ENCODE data around the gene EEF1A2. TPM values are rescaled to one million over a fixed set of nuclear protein-coding genes. Genes with fewer than 3 reads are reported as not detected.
"Not testable (repeated sequence)": the region's sequence is repeated elsewhere in the genome, so short reads cannot be mapped to it uniquely, and the experiment has no call there.

EEF1A2 gene
- total and polyA plus RNA-seq, 2 donors, result 5.1 to 11.2 TPM

DNA sequence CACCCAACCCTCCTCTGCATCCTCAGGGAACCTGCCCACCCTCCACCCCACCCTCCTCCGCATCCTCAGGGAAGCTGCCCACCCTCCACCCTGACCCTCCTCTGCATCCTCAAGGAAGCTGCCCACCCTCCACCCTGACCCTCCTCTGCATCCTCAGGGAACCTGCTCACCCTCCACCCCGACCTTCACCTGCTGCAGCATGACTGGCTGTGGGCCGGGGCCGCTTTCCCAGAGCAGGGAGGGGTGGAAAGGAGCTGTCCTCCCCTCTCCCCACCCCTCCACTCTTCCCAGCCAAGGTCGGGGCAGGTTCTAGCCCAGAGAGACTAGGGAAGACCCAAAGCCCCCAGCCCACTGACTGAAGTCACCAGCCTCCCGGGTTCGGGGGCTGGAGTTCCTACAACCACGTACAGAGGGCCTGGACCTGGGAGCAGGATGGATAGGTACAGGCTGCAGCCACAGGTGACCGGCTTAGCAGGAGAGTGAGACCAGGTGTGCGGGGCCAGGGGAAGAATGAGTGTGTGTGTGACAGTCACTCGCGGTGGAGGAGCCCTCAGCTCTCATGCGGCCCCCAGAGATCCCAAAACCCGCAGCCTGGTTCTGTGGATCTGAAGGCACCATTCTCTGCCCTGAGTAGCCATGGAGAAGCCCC is 11.6 kb downstream of the EEF1A2 start:
- 52% methylated on average over 14 of the region's 14 CpGs for WGBS
- H3K36me3 ChIP-seq (ENCODE audit: insufficient read depth), result no peaks in the 10 kb centered on the region

GRCh38 chr20:63486300-63486855 is 12.5 kb downstream of the EEF1A2 start:
- Histone ChIP-seq H3K4me1 (ENCODE audit: insufficient read depth) (no peaks in the 10 kb centered on the region), H3K36me3 (ENCODE audit: insufficient read depth) (no peaks in the 10 kb centered on the region), H3K27ac (ENCODE audit: low read depth) (no peak overlapping the region), H3K4me3 (ENCODE audit: low read depth, low read length) (no peak overlapping the region)
- 92% methylated on average over 17 of the region's 17 CpGs for WGBS
- DNase-seq (ENCODE audit: extremely low spot score), result no peak

More for the DNA sequence above, 11.6 kb downstream of the EEF1A2 start:
- H3K4me3 ChIP-seq (ENCODE audit: low read depth, low read length), result no peak overlapping the region
- no peak for DNase-seq (ENCODE audit: extremely low spot score)
- no peak overlapping the region for H3K27ac ChIP-seq (ENCODE audit: low read depth)
- no peaks in the 10 kb centered on the region for H3K4me1 ChIP-seq (ENCODE audit: insufficient read depth)

DNA sequence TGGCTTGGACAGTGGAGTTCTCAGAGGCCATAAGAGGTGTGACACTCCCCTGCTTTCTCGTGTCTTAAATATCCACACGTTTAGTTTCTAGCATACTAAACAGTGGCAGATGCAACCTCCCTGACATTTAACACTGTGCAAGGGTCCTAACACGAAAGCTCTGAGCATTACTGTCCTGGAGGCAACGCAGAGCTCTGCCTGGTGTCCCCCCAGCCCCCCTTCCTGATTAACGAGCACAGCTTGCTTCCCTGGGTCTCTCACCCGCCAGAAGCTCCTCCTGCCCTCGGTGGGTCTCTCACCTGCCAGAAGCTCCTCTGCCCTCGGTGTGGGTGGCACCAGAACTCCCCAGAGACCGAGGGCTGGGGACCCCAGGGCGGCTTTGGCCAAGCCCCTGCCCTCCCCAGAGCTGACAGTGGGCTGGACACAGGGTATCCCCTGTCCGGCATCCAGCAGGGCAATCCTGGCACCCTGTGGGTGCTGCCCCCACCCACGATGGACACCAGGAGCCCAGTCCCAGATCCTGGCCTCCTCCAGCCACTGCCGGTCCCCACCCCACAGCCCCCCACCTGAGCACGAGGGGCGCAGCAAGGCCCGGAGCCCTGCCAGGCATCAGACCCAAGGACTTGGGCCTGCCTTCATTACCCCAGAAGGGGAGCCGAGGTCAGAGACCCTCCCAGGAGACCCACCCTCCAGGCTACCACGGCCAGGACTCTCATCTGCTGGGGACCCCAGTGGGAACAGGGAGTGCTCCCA is 14.1 kb downstream of the EEF1A2 start:
- 60% methylated on average over 18 of the region's 18 CpGs for WGBS
- H3K4me3 ChIP-seq (ENCODE audit: low read depth, low read length), result no peak overlapping the region
- no peak for DNase-seq (ENCODE audit: extremely low spot score)
- no peaks in the 10 kb centered on the region for H3K4me1 ChIP-seq (ENCODE audit: insufficient read depth)
- no peaks in the 10 kb centered on the region for H3K36me3 ChIP-seq (ENCODE audit: insufficient read depth)
- H3K27ac ChIP-seq (ENCODE audit: low read depth), result no peak overlapping the region

DNA sequence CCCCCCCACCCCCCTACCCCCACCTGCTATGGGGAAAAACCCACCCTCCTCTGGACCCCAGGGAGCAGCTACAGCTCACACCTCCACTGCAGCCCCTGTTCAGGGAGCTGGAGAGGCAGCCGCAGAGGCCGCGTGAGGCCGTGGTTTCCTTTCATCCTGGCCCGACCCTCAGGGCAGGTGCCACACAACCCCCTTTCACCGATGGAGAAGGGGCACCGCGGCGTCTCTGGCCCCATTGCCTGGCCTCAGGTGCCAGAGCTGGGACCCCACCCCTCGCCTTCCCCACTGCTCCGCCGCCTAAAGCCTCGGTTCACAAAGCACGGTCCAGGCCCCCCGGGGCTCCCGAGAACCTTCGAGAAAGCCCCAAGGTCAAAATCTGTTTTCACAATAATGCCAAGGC is 14.6 kb downstream of the EEF1A2 start:
- Histone ChIP-seq H3K4me3 (ENCODE audit: low read depth, low read length) (no peak overlapping the region), H3K27ac (ENCODE audit: low read depth) (no peak overlapping the region), H3K4me1 (ENCODE audit: insufficient read depth) (no peaks in the 10 kb centered on the region), H3K36me3 (ENCODE audit: insufficient read depth) (no peaks in the 10 kb centered on the region)
- DNase-seq (ENCODE audit: extremely low spot score), result no peak
- WGBS, result 57% methylated on average over 17 of the region's 17 CpGs

DNA sequence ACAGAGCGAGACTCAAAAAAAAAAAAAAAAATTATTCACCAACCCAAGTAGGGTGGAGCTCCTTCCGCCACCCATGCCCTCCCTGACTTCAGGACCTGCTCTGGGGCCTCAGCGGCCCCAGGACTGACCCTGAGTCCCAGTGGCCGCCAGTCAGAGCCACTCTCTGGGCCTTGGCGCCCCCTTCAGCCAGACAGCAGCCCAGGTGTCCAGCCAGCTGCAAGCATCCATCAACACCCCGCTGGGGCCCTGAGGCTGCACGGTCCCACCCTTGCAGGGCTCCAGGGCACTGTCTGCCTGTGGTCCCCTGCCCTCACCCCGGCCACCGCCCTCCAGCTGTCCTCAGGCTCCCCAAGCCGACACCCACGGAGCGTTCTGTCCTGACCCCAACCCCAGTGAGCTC is 15.0 kb downstream of the EEF1A2 start:
- Histone ChIP-seq H3K36me3 (ENCODE audit: insufficient read depth) (no peaks in the 10 kb centered on the region), H3K4me1 (ENCODE audit: insufficient read depth) (no peaks in the 10 kb centered on the region), H3K27ac (ENCODE audit: low read depth) (no peak overlapping the region), H3K4me3 (ENCODE audit: low read depth, low read length) (no peak overlapping the region)
- 62% methylated on average over 12 of the region's 12 CpGs for WGBS
- no peak for DNase-seq (ENCODE audit: extremely low spot score)

GRCh38 chr20:63482021-63482587 is 16.8 kb downstream of the EEF1A2 start:
- no peaks in the 10 kb centered on the region for H3K4me1 ChIP-seq (ENCODE audit: insufficient read depth)
- H3K27ac ChIP-seq (ENCODE audit: low read depth), result no peak overlapping the region
- 42% methylated on average over 11 of the region's 11 CpGs for WGBS
- no peaks in the 10 kb centered on the region for H3K36me3 ChIP-seq (ENCODE audit: insufficient read depth)
- H3K4me3 ChIP-seq (ENCODE audit: low read depth, low read length), result no peak overlapping the region
- DNase-seq (ENCODE audit: extremely low spot score), result no peak

DNA sequence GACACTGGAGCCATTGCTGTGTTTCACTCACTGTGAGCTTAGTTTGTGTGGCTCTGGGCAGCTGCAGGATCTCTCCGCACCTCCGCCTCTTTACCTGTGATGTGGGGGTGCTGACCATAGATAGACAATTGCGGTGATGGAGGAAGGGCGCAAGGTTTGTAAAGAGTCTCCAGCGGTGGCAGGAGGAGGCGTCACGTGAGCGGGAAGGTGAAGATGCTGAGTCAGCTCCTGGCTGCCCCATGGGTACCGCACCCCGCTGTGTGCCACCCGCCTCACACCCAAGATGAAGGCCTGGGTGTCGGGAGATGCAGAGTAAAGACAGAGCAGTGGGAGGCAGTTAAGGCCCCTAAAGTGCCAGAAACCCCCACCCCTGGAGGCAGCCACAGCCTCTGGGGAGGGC is 17.4 kb downstream of the EEF1A2 start:
- Histone ChIP-seq H3K27ac (ENCODE audit: low read depth) (no peak overlapping the region), H3K4me1 (ENCODE audit: insufficient read depth) (no peaks in the 10 kb centered on the region), H3K4me3 (ENCODE audit: low read depth, low read length) (no peak overlapping the region), H3K36me3 (ENCODE audit: insufficient read depth) (no peaks in the 10 kb centered on the region)
- 62% methylated on average over 12 of the region's 12 CpGs for WGBS
- DNase-seq (ENCODE audit: extremely low spot score), result no peak

- not testable (repeated sequence) for H3K27ac ChIP-seq (ENCODE audit: low read depth); H3K36me3 ChIP-seq (ENCODE audit: insufficient read depth); H3K4me1 ChIP-seq (ENCODE audit: insufficient read depth); DNase-seq (ENCODE audit: extremely low spot score); H3K4me3 ChIP-seq (ENCODE audit: low read depth, low read length)
- 61% methylated on average over 32 of the region's 32 CpGs for WGBS
Measured at GRCh38 chr20:63479695-63480419, 19.0 kb downstream of the EEF1A2 start.

- H3K27ac ChIP-seq (ENCODE audit: low read depth), result no peak overlapping the region
- 82% methylated on average over 34 of the region's 34 CpGs for WGBS
- no peak for DNase-seq (ENCODE audit: extremely low spot score)
- H3K36me3 ChIP-seq (ENCODE audit: insufficient read depth), result no peaks in the 10 kb centered on the region
- H3K4me3 ChIP-seq (ENCODE audit: low read depth, low read length), result no peak overlapping the region
- H3K4me1 ChIP-seq (ENCODE audit: insufficient read depth), result no peaks in the 10 kb centered on the region
Measured at GRCh38 chr20:63478346-63479302, 20.3 kb downstream of the EEF1A2 start.

DNA sequence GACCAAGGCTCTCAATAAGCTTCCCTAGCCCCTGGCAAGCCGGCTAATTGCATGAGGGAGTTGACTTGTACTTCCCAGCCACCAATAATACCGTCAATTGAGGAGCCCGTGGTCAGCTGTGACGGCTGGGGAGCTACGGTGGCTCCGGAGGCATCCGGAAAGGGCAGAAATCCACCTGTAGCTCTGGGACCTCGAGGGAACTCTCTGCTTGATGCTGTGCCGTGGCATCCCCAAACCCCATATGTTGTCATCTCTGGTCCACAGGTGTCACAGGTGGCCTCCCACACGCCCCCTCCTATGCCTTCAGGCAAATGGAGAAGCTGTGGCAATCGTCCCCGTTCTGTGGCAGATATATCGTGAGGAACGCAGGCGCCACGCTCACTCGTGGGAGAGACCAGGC is 20.9 kb downstream of the EEF1A2 start:
- Histone ChIP-seq H3K27ac (ENCODE audit: low read depth) (no peak overlapping the region), H3K4me1 (ENCODE audit: insufficient read depth) (no peaks in the 10 kb centered on the region), H3K36me3 (ENCODE audit: insufficient read depth) (no peaks in the 10 kb centered on the region), H3K4me3 (ENCODE audit: low read depth, low read length) (no peak overlapping the region)
- 63% methylated on average over 17 of the region's 17 CpGs for WGBS
- no peak for DNase-seq (ENCODE audit: extremely low spot score)

DNA sequence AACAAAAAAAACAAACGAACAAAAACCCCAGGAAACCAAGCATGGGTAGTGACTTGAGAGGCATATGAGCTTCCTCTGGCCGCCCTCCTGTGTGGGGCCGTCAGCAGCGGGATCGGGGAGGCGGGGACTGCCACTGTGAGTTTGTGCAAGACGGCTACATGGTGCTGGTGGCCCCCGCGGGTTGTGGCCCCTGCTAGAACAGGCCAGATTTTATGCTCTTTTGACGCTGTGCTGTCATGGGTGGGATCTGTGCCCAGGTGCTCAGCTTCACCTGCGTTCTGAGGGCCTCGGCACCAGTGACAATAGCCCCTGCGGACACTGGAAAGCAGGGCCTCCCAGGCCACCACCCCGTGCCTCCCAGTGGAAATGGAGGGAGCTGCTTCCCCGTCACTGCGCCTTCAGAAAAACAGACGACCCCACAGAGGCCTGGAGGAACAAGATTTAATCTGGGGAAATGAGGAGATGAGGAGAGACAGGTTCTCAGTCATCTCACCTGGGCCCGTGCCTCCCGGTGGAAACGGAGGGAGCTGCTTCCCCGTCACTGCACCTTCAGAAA is 21.7 kb downstream of the EEF1A2 start:
- H3K36me3 ChIP-seq (ENCODE audit: insufficient read depth), result no peaks in the 10 kb centered on the region
- WGBS, result 34% methylated on average over 21 of the region's 21 CpGs
- no peak for DNase-seq (ENCODE audit: extremely low spot score)
- no peaks in the 10 kb centered on the region for H3K4me1 ChIP-seq (ENCODE audit: insufficient read depth)
- H3K4me3 ChIP-seq (ENCODE audit: low read depth, low read length), result no peak overlapping the region
- no peak overlapping the region for H3K27ac ChIP-seq (ENCODE audit: low read depth)

DNA sequence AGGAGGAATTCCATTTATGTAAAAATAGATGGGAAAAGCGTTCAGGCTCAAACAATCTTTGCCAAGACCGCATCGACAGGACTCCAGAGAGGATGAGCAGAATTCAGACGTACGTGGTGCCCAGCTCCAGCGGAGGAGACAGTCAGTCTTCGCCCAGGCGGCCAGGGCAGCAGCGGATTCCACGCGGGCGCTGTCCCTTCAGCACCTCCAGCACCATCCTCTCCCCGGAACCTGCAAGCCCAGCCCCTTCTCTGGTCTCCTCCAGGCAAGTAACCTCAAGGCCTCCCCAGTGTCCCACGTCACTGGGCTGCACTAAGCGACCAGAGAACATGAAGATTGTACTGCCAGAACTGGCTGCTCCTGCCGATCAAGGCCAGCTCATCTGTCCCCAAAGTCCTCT is 23.7 kb downstream of the EEF1A2 start:
- H3K36me3 ChIP-seq (ENCODE audit: insufficient read depth), result no peaks in the 10 kb centered on the region
- WGBS, result 6% methylated on average over 16 of the region's 16 CpGs
- no peaks in the 10 kb centered on the region for H3K4me1 ChIP-seq (ENCODE audit: insufficient read depth)
- H3K4me3 ChIP-seq (ENCODE audit: low read depth, low read length), result no peak overlapping the region
- no peak overlapping the region for H3K27ac ChIP-seq (ENCODE audit: low read depth)
- DNase-seq (ENCODE audit: extremely low spot score), result no peak

Data from urinary bladder (tissue), 4 donors.